Neuronal stem cell (in vitro differentiated cells): ENCODE data around the gene BRIP1.
"Not testable (repeated sequence)": the region's sequence is repeated elsewhere in the genome, so short reads cannot be mapped to it uniquely, and the experiment has no call there.

Experiments
- DNase-seq: peaks from one replicate; pipeline ENCODE4 v3.0.0-alpha.2; 2013; ENCODE audit warnings: low spot score
- H2AFZ ChIP-seq: one replicate; pipeline ENCODE4 v1.6.1; 2013; ENCODE audit warnings: mild to moderate bottlenecking, low read length, inconsistent platforms
- H2AK5ac ChIP-seq: 2 replicates; pipeline ENCODE4 v1.6.1; 2013; ENCODE audit warnings: low read depth, mild to moderate bottlenecking, inconsistent platforms, low read length, moderate library complexity, mixed read lengths
- H2BK120ac ChIP-seq: 2 replicates; pipeline ENCODE4 v1.6.1; 2013; ENCODE audit warnings: low read depth, mild to moderate bottlenecking, inconsistent platforms, low read length, moderate library complexity, mixed read lengths
- H2BK12ac ChIP-seq: one replicate; pipeline ENCODE4 v1.6.1; 2013; ENCODE audit warnings: low read length, inconsistent platforms
- H2BK15ac ChIP-seq: 2 replicates; pipeline ENCODE4 v1.6.1; 2013; ENCODE audit warnings: mild to moderate bottlenecking, low read length, inconsistent platforms, mixed read lengths
- H2BK5ac ChIP-seq: one replicate; pipeline ENCODE4 v1.6.1; 2013; ENCODE audit warnings: inconsistent platforms, mild to moderate bottlenecking, low read length, moderate library complexity
- H3K14ac ChIP-seq: one replicate; pipeline ENCODE4 v1.6.1; 2013; ENCODE audit warnings: low read length, inconsistent platforms
- H3K18ac ChIP-seq: 2 replicates; pipeline ENCODE4 v1.6.1; 2013; ENCODE audit warnings: low read length, inconsistent platforms
- H3K23ac ChIP-seq: 2 replicates; pipeline ENCODE4 v1.6.1; 2013; ENCODE audit warnings: low read depth, mild to moderate bottlenecking, mixed read lengths, low read length, inconsistent platforms; ENCODE audit not compliant: poor library complexity
- H3K27ac ChIP-seq: replicated peaks from 3 replicates; pipeline ENCODE4 v1.5.1; 2013; ENCODE audit warnings: low read length, inconsistent platforms
- H3K27me3 ChIP-seq, 3 experiments: 2 replicates each; pipeline ENCODE4 v1.6.1; 2013; ENCODE audit warnings: low read length in 3 of 3, mild to moderate bottlenecking in 2 of 3, inconsistent platforms in 1 of 3, low read depth in 1 of 3, mixed read lengths in 1 of 3, moderate library complexity in 1 of 3; ENCODE audit not compliant: control insufficient read depth in 3 of 3, insufficient read depth in 3 of 3
- H3K36me3 ChIP-seq, 2 donors: replicated peaks in 1 of 2; 2 replicates each; pipeline ENCODE4 v1.6.1; 2013; ENCODE audit warnings: low read length in 2 of 2; ENCODE audit not compliant: control insufficient read depth in 2 of 2, insufficient read depth in 2 of 2
- H3K4ac ChIP-seq: 2 replicates; pipeline ENCODE4 v1.6.1; 2013; ENCODE audit warnings: inconsistent platforms, mild to moderate bottlenecking, low read length, moderate library complexity
- H3K4me1 ChIP-seq, 2 donors: 1 replicate in 1 of 2; 2 replicates in 1 of 2; pipeline ENCODE4 v1.6.1; 2013; ENCODE audit warnings: low read length in 2 of 2, low read depth in 1 of 2; ENCODE audit not compliant: control insufficient read depth in 2 of 2, insufficient read depth in 1 of 2
- H3K4me2 ChIP-seq: one replicate; pipeline ENCODE4 v1.6.1; 2013; ENCODE audit warnings: mild to moderate bottlenecking, low read length, inconsistent platforms; ENCODE audit not compliant: insufficient read depth, poor library complexity, severe bottlenecking
- H3K4me3 ChIP-seq, 2 donors: 2 replicates each; pipeline ENCODE4 v1.5.1; 2013; ENCODE audit warnings: low read length in 2 of 2, mild to moderate bottlenecking in 2 of 2, inconsistent platforms in 1 of 2, moderate library complexity in 1 of 2
- H3K79me1 ChIP-seq: one replicate; pipeline ENCODE4 v1.6.1; 2013; ENCODE audit warnings: low read depth, mild to moderate bottlenecking, inconsistent platforms, low read length, moderate library complexity
- H3K9ac ChIP-seq: one replicate; pipeline ENCODE4 v1.6.1; 2013; ENCODE audit warnings: mild to moderate bottlenecking, low read depth, low read length, inconsistent platforms; ENCODE audit not compliant: poor library complexity
- H3K9me3 ChIP-seq, 2 donors: replicated peaks in 1 of 2; 2 replicates each; pipeline versions ENCODE3 to v1.6.1; 2013; ENCODE audit warnings: low read length in 2 of 2, mild to moderate bottlenecking in 2 of 2, inconsistent platforms in 1 of 2, low read depth in 1 of 2, mixed read lengths in 1 of 2, moderate library complexity in 1 of 2; ENCODE audit not compliant: control insufficient read depth in 2 of 2, insufficient read depth in 1 of 2
- H4K8ac ChIP-seq: one replicate; pipeline ENCODE4 v1.6.1; 2013; ENCODE audit warnings: low read depth, mild to moderate bottlenecking, inconsistent platforms, low read length, moderate library complexity
- H4K91ac ChIP-seq: one replicate; pipeline ENCODE4 v1.6.1; 2013; ENCODE audit warnings: low read length, low read depth, mild to moderate bottlenecking, inconsistent platforms; ENCODE audit not compliant: poor library complexity
- WGBS, 2 donors: extraction: QIAGEN DNeasy Blood & Tissue Kit; methylation state at CpG; one replicate each; pipeline ENCODE4 v1.1.7; 2013; ENCODE audit warnings: missing lambda C conversion rate in 2 of 2, mixed read lengths in 1 of 2; ENCODE audit not compliant: insufficient read length in 2 of 2, insufficient replicate concordance in 1 of 2; ENCODE audit errors: extremely low coverage in 2 of 2; 5-methylcytosine and 5-hydroxymethylcytosine counted together

The BRIP1 gene

GRCh38 chr17:61774087-61774486 lies 89.2 kb downstream of the BRIP1 start:
- H4K8ac ChIP-seq, H3K4me2 ChIP-seq, H2BK12ac ChIP-seq, H3K4ac ChIP-seq, H2AFZ ChIP-seq, H3K79me1 ChIP-seq, H2AK5ac ChIP-seq, H3K27me3 ChIP-seq, H3K23ac ChIP-seq, H3K4me1 ChIP-seq, H3K9ac ChIP-seq, H3K27ac ChIP-seq, H2BK5ac ChIP-seq, H3K4me3 ChIP-seq, H3K18ac ChIP-seq, H2BK120ac ChIP-seq, H2BK15ac ChIP-seq, DNase-seq, H3K14ac ChIP-seq, H4K91ac ChIP-seq: not testable (repeated sequence)
- no CpG with 5 or more reads among the region's 3 CpGs for WGBS, 2 donors
- H3K9me3 ChIP-seq: peaks cover 0 to 24% of the 10 kb centered on the region in 2 donors
- peaks cover 4 to 85% of the 10 kb centered on the region in 2 donors for H3K36me3 ChIP-seq

GRCh38 chr17:61770752-61771533 lies 92.4 kb downstream of the BRIP1 start:
- no peak overlapping the region for H2BK15ac ChIP-seq
- H3K4me1 ChIP-seq: no peaks in the 10 kb centered on the region
- H3K4ac ChIP-seq: no peak overlapping the region
- no peak overlapping the region for H3K23ac ChIP-seq
- no peak overlapping the region for H2BK12ac ChIP-seq
- no peak overlapping the region for H2BK5ac ChIP-seq
- no peak overlapping the region for H3K9ac ChIP-seq
- no peak overlapping the region for H3K4me3 ChIP-seq
- H2AK5ac ChIP-seq: no peak overlapping the region
- no peak overlapping the region for H3K27ac ChIP-seq
- no peak overlapping the region for H2BK120ac ChIP-seq
- peaks cover 2 to 79% of the 10 kb centered on the region in 2 donors for H3K36me3 ChIP-seq
- DNase-seq: no peak
- no peak overlapping the region for H4K8ac ChIP-seq
- H3K27me3 ChIP-seq: no peaks in the 10 kb centered on the region
- H3K14ac ChIP-seq: no peak overlapping the region
- H3K79me1 ChIP-seq: no peaks in the 10 kb centered on the region
- H2AFZ ChIP-seq: no peak overlapping the region
- WGBS, 2 donors: no CpG with 5 or more reads among the region's 2 CpGs
- H4K91ac ChIP-seq: no peak overlapping the region
- no peak overlapping the region for H3K4me2 ChIP-seq
- peaks cover 0 to 24% of the 10 kb centered on the region in 2 donors for H3K9me3 ChIP-seq
- H3K18ac ChIP-seq: no peak overlapping the region

GRCh38 chr17:61770043-61770442 lies 93.3 kb downstream of the BRIP1 start:
- no peak for DNase-seq
- Histone ChIP-seq H4K8ac (no peak overlapping the region), H2BK120ac (no peak overlapping the region)

GRCh38 chr17:61768405-61768804 lies 94.9 kb downstream of the BRIP1 start:
- H3K4me3 ChIP-seq: no peak overlapping the region
- H4K91ac ChIP-seq: no peak overlapping the region
- H4K8ac ChIP-seq: no peak overlapping the region
- no peak overlapping the region for H2BK5ac ChIP-seq
- 82% methylated on average over 1 of the region's 3 CpGs; no CpG with 5 or more reads in 1 of the 2 donors for WGBS, 2 donors
- no peak overlapping the region for H3K27ac ChIP-seq
- no peak overlapping the region for H3K4me2 ChIP-seq
- H3K27me3 ChIP-seq: no peaks in the 10 kb centered on the region
- no peak overlapping the region for H2BK15ac ChIP-seq
- no peak overlapping the region for H3K4ac ChIP-seq
- H3K36me3 ChIP-seq: peaks cover 6 to 81% of the 10 kb centered on the region in 2 donors
- no peaks in the 10 kb centered on the region for H3K4me1 ChIP-seq
- H2BK120ac ChIP-seq: no peak overlapping the region
- peaks cover 2 to 28% of the 10 kb centered on the region in 2 donors for H3K9me3 ChIP-seq
- DNase-seq: no peak
- H3K79me1 ChIP-seq: no peaks in the 10 kb centered on the region
- no peak overlapping the region for H3K18ac ChIP-seq
- no peak overlapping the region for H3K23ac ChIP-seq
- no peak overlapping the region for H3K14ac ChIP-seq
- no peak overlapping the region for H2AK5ac ChIP-seq
- H2AFZ ChIP-seq: no peak overlapping the region
- H2BK12ac ChIP-seq: no peak overlapping the region
- H3K9ac ChIP-seq: no peak overlapping the region

More at GRCh38 chr17:61770043-61770442, 93.3 kb downstream of the BRIP1 start:
- Histone ChIP-seq H3K4me3 (no peak overlapping the region), H3K9ac (no peak overlapping the region), H2BK15ac (no peak overlapping the region), H3K36me3 (peaks cover 2 to 74% of the 10 kb centered on the region in 2 donors), H3K9me3 (peaks cover 0 to 24% of the 10 kb centered on the region in 2 donors), H3K18ac (no peak overlapping the region), H3K23ac (no peak overlapping the region), H4K91ac (no peak overlapping the region), H3K27ac (no peak overlapping the region), H2AFZ (no peak overlapping the region), H2AK5ac (no peak overlapping the region), H3K79me1 (no peaks in the 10 kb centered on the region), H2BK12ac (no peak overlapping the region), H2BK5ac (no peak overlapping the region), H3K27me3 (no peaks in the 10 kb centered on the region), H3K4ac (no peak overlapping the region), H3K14ac (no peak overlapping the region), H3K4me2 (no peak overlapping the region), H3K4me1 (no peaks in the 10 kb centered on the region)
